A549 (cell line): ENCODE measurements around the gene RNU1-3.
"Not testable (repeated sequence)": the region's sequence is repeated elsewhere in the genome, so short reads cannot be mapped to it uniquely, and the experiment has no call there.

Experiments used
- CTCF ChIP-seq: fragments of >200 bp; sonication (Bioruptor Twin); formaldehyde crosslinking; IDR thresholded peaks from 3 replicates; pipeline ENCODE4 v1.5.1; 2016
- JUN ChIP-seq, 2 experiments: fragments of >200 bp; sonication (Bioruptor Twin); formaldehyde crosslinking; IDR thresholded peaks; 2 replicates in 1 of 2; 3 replicates in 1 of 2; pipeline ENCODE4 v1.6.1; 2016 to 2017
- RCOR1 ChIP-seq: fragments of 150-350 bp; IDR thresholded peaks from 2 replicates; pipeline ENCODE4 v1.6.1; 2014; ENCODE audit warnings: antibody characterized with exemption, low read length, low read depth
- RNF2 ChIP-seq: fragments of 200-600 bp; sonication (generic); IDR thresholded peaks from 2 replicates; pipeline ENCODE4 v1.6.1; 2016; ENCODE audit warnings: low read depth, mild to moderate bottlenecking, antibody characterized with exemption, moderate library complexity, borderline replicate concordance
- TP53 ChIP-seq: fragments of 250-450 bp; sonication (Bioruptor Pico); IDR thresholded peaks from 2 replicates; pipeline ENCODE4 v1.5.0; 2021; ENCODE audit warnings: mild to moderate bottlenecking, moderate library complexity
- TF ChIP-seq, protein P1 (sequence below): IDR thresholded peaks from 2 replicates; pipeline ENCODE4 v1.6.1; 2012
- TF ChIP-seq, protein P2 (sequence below): IDR thresholded peaks from 2 replicates; pipeline ENCODE4 v1.6.1; 2012; ENCODE audit warnings: low read depth, borderline replicate concordance
- TF ChIP-seq, protein P3 (sequence below): fragments of 200-600 bp; sonication (generic); IDR thresholded peaks from 2 replicates; pipeline ENCODE4 v1.6.1; 2016; ENCODE audit warnings: antibody characterized with exemption, mild to moderate bottlenecking, moderate library complexity

GRCh38 chr1:16700138-16700895, 33.6 kb upstream of the RNU1-3 start:
- TF ChIP-seq, protein P1, sequence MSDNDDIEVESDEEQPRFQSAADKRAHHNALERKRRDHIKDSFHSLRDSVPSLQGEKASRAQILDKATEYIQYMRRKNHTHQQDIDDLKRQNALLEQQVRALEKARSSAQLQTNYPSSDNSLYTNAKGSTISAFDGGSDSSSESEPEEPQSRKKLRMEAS: not testable (repeated sequence)
- TF ChIP-seq RNF2; TP53 (CRISPR knock-in tag); CTCF; RCOR1; JUN (IDR thresholded peaks at IDR 0.05): not testable (repeated sequence)
- TF ChIP-seq, protein P2, sequence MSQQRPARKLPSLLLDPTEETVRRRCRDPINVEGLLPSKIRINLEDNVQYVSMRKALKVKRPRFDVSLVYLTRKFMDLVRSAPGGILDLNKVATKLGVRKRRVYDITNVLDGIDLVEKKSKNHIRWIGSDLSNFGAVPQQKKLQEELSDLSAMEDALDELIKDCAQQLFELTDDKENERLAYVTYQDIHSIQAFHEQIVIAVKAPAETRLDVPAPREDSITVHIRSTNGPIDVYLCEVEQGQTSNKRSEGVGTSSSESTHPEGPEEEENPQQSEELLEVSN: not testable (repeated sequence)
- TF ChIP-seq, protein P3, sequence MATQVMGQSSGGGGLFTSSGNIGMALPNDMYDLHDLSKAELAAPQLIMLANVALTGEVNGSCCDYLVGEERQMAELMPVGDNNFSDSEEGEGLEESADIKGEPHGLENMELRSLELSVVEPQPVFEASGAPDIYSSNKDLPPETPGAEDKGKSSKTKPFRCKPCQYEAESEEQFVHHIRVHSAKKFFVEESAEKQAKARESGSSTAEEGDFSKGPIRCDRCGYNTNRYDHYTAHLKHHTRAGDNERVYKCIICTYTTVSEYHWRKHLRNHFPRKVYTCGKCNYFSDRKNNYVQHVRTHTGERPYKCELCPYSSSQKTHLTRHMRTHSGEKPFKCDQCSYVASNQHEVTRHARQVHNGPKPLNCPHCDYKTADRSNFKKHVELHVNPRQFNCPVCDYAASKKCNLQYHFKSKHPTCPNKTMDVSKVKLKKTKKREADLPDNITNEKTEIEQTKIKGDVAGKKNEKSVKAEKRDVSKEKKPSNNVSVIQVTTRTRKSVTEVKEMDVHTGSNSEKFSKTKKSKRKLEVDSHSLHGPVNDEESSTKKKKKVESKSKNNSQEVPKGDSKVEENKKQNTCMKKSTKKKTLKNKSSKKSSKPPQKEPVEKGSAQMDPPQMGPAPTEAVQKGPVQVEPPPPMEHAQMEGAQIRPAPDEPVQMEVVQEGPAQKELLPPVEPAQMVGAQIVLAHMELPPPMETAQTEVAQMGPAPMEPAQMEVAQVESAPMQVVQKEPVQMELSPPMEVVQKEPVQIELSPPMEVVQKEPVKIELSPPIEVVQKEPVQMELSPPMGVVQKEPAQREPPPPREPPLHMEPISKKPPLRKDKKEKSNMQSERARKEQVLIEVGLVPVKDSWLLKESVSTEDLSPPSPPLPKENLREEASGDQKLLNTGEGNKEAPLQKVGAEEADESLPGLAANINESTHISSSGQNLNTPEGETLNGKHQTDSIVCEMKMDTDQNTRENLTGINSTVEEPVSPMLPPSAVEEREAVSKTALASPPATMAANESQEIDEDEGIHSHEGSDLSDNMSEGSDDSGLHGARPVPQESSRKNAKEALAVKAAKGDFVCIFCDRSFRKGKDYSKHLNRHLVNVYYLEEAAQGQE: not testable (repeated sequence)
